Loucy (cell line): ENCODE data around the gene MRO.

Experiments used
- H2AFZ ChIP-seq: fragments of 200-600 bp; sonication (generic); 2 replicates; pipeline ENCODE4 v1.6.0; 2016; ENCODE audit warnings: antibody characterized with exemption, mild to moderate bottlenecking, low read length, moderate library complexity
- H3F3A ChIP-seq: fragments of 200-600 bp; 2 replicates; pipeline ENCODE4 v1.6.0; 2016; ENCODE audit warnings: antibody characterized with exemption, low read depth, mild to moderate bottlenecking
- H3K27me3 ChIP-seq: fragments of 200-600 bp; sonication (generic); 2 replicates; pipeline ENCODE4 v1.6.1; 2014; ENCODE audit warnings: low read length, mild to moderate bottlenecking; ENCODE audit not compliant: insufficient read depth, poor library complexity, severe bottlenecking
- H3K36me3 ChIP-seq: fragments of 200-600 bp; sonication (generic); 2 replicates; pipeline ENCODE4 v1.6.1; 2016; ENCODE audit warnings: low read length; ENCODE audit not compliant: insufficient read depth
- H3K4me1 ChIP-seq: fragments of 200-600 bp; sonication (generic); 2 replicates; pipeline ENCODE4 v1.5.1; 2014; ENCODE audit warnings: low read length, mild to moderate bottlenecking; ENCODE audit not compliant: insufficient read depth, poor library complexity, severe bottlenecking
- H3K4me2 ChIP-seq: fragments of 200-600 bp; sonication (generic); 2 replicates; pipeline ENCODE4 v1.6.0; 2014; ENCODE audit warnings: antibody characterized with exemption, low read length, low read depth, mild to moderate bottlenecking; ENCODE audit not compliant: poor library complexity, severe bottlenecking
- H3K4me3 ChIP-seq: fragments of 200-600 bp; sonication (generic); 2 replicates; pipeline ENCODE4 v1.5.1; 2014; ENCODE audit warnings: low read length, mild to moderate bottlenecking, mixed read lengths; ENCODE audit not compliant: poor library complexity, severe bottlenecking
- H3K79me2 ChIP-seq: fragments of 200-600 bp; sonication (generic); 2 replicates; pipeline ENCODE4 v1.6.1; 2014; ENCODE audit warnings: low read length; ENCODE audit not compliant: insufficient read depth
- H3K9ac ChIP-seq: fragments of 200-600 bp; sonication (generic); 2 replicates; pipeline ENCODE4 v1.6.0; 2014; ENCODE audit warnings: mild to moderate bottlenecking, low read depth, low read length, moderate library complexity; ENCODE audit not compliant: poor library complexity, severe bottlenecking
- H3K9me2 ChIP-seq: fragments of 200-600 bp; sonication (generic); replicated peaks from 2 replicates; pipeline ENCODE4 v1.6.1; 2016; ENCODE audit warnings: low read depth, low read length, mixed read lengths
- H3K9me3 ChIP-seq: fragments of 200-600 bp; sonication (generic); 2 replicates; pipeline ENCODE4 v1.6.1; 2014; ENCODE audit warnings: mild to moderate bottlenecking, antibody characterized with exemption, low read length, low read depth; ENCODE audit not compliant: insufficient read depth
- H4K20me1 ChIP-seq: fragments of 200-600 bp; sonication (generic); 2 replicates; pipeline ENCODE4 v1.6.0; 2014; ENCODE audit warnings: antibody characterized with exemption, low read length, mild to moderate bottlenecking; ENCODE audit not compliant: insufficient read depth, poor library complexity, severe bottlenecking
- CTCF ChIP-seq: fragments of 200-600 bp; sonication (generic); conservative IDR thresholded peaks from 2 replicates; pipeline ENCODE4 v1.5.1; 2014; ENCODE audit warnings: mild to moderate bottlenecking, antibody characterized with exemption, low read length
- EZH2phosphoT487 ChIP-seq: fragments of 200-600 bp; IDR thresholded peaks from 2 replicates; pipeline ENCODE4 v1.6.1; 2018; ENCODE audit warnings: antibody characterized with exemption, mild to moderate bottlenecking, moderate library complexity, borderline replicate concordance

The MRO gene

GRCh38 chr18:50769463-50769862 is 50.4 kb downstream of the MRO start:
- no peaks in the 10 kb centered on the region for H3K9me2 ChIP-seq
- H3K27me3 ChIP-seq: no peaks in the 10 kb centered on the region
- no peaks in the 10 kb centered on the region for H3F3A ChIP-seq
- no peak overlapping the region for H3K4me3 ChIP-seq
- H4K20me1 ChIP-seq: no peaks in the 10 kb centered on the region
- H3K79me2 ChIP-seq: no peaks in the 10 kb centered on the region
- H3K36me3 ChIP-seq: no peaks in the 10 kb centered on the region
- no peak overlapping the region for H2AFZ ChIP-seq
- H3K4me1 ChIP-seq: no peaks in the 10 kb centered on the region
- H3K4me2 ChIP-seq: no peak overlapping the region
- no peak overlapping the region for H3K9ac ChIP-seq
- no peak for TF ChIP-seq EZH2phosphoT487
- no peak for TF ChIP-seq CTCF
- peaks cover 12% of the 10 kb centered on the region; the same call in 1 of the 2 replicates for H3K9me3 ChIP-seq

GRCh38 chr18:50757358-50757757 is 62.5 kb downstream of the MRO start:
- H3K9me2 ChIP-seq: no peaks in the 10 kb centered on the region
- no peaks in the 10 kb centered on the region for H3K79me2 ChIP-seq
- no peaks in the 10 kb centered on the region for H3K27me3 ChIP-seq
- no peaks in the 10 kb centered on the region for H3K36me3 ChIP-seq
- no peak overlapping the region for H3K4me3 ChIP-seq
- no peaks in the 10 kb centered on the region for H3K4me1 ChIP-seq
- no peak overlapping the region for H2AFZ ChIP-seq
- H3F3A ChIP-seq: no peaks in the 10 kb centered on the region
- no peaks in the 10 kb centered on the region for H3K9me3 ChIP-seq
- TF ChIP-seq CTCF: no peak
- no peak for TF ChIP-seq EZH2phosphoT487
- H3K4me2 ChIP-seq: no peak overlapping the region
- H3K9ac ChIP-seq: no peak overlapping the region
- no peaks in the 10 kb centered on the region for H4K20me1 ChIP-seq

GRCh38 chr18:50754297-50754696 is 65.5 kb downstream of the MRO start:
- no peaks in the 10 kb centered on the region for H3F3A ChIP-seq
- TF ChIP-seq CTCF (no peak), EZH2phosphoT487 (no peak)
- H2AFZ ChIP-seq: no peak overlapping the region
- no peaks in the 10 kb centered on the region for H3K27me3 ChIP-seq
- H3K36me3 ChIP-seq: no peaks in the 10 kb centered on the region
- no peak overlapping the region for H3K4me2 ChIP-seq
- no peak overlapping the region for H3K9ac ChIP-seq
- H3K4me1 ChIP-seq: no peaks in the 10 kb centered on the region
- H3K4me3 ChIP-seq: no peak overlapping the region
- H3K9me3 ChIP-seq: no peaks in the 10 kb centered on the region
- no peaks in the 10 kb centered on the region for H3K9me2 ChIP-seq
- H4K20me1 ChIP-seq: no peaks in the 10 kb centered on the region
- no peaks in the 10 kb centered on the region for H3K79me2 ChIP-seq
